Measurements from ENCODE around the gene RINL.

RINL gene

DNA sequence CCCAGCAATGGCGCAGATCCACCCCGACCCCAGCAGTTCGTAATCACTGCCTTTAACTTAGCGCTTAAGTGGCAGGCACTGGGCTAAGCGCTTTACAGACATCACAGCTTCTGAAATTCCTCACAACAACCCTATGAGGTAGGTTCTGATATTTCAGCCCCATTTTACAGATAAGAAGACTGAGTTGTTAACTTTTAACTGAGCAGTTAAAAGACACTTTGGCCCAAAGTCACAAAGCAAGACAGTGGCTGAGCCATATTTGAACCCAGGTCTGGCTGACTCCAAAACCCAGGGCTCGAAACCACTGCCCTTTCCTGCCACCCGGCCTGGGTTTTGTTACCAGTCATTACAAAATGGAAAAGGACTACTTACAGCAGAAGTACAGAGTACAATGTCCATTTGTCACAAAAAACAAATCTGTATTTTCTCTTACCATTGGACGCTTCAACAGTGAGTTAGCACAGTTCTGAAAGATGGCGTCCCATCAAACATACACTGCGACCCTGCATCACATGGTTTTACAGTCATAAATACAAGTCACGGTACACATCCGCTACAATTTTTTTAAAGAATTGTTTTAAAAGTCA, 36.8 kb downstream of the RINL start:
- TF ChIP-seq GATA2 (IDR thresholded peaks at IDR 0.05; ENCODE audit: low read depth, low read length) (no peak), GATA3 (IDR thresholded peaks at IDR 0.05; ENCODE audit: low read depth, low read length) (no peak)

DNA sequence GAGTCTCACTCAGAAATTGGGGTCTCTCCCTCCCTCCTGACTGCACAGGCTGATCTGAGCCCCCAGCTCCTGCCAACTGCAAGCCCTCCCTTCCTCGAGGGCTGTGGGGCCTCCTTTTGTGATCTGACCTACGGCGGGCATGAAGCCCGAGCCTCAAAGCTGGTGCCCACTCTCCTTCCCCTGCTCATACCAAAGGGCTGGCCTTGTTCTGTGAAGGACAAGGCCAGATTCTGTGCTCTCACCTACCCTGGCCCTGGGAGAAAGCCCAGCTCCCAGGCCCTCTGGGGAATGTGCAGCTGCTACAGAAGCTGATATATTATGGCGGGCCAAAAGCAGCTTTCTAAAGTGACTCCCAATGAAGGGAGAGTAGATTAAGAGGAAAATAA, 37.5 kb downstream of the RINL start:
- no peak for TF ChIP-seq GATA3 (IDR thresholded peaks at IDR 0.05; ENCODE audit: low read depth, low read length)
- no peak for TF ChIP-seq GATA2 (IDR thresholded peaks at IDR 0.05; ENCODE audit: low read depth, low read length)

DNA sequence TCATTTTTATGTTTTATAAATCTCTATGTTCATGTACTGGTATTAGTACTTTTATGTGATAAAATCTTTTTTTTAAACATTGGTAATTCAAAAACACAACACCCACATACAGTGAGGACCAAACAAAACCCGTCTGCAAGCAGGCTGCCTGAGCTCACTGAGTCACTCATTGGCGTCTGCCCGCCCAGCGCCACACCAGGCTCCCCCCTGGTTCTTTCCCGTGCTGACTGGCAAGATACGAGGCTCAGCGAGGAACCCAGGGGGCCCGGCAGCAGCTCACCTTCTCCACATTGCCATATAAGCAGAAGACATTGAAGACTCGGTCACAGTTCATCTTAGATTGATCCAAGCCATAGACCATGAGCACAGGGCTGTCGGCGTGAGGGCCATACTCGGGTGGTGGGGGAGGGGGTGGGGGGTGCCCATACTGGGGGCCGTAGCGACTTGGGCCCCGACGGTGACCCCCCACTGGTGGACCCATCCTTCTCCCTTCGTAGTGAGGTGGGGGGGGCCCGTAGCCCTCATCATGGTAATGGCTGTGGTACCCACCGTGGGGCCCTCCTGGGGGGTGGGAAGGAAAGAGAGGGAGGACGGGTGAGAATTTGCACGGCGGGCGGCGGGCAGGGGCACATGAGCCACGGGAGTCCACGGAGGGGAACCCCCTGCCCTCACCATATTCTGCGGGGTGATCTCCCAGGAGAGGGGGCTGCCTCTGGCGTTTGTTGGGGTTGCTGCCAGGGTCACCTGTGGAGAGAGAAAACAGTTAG, 38.1 kb downstream of the RINL start:
- TF ChIP-seq GATA2 (IDR thresholded peaks at IDR 0.05; ENCODE audit: low read depth, low read length), result no peak
- no peak for TF ChIP-seq GATA3 (IDR thresholded peaks at IDR 0.05; ENCODE audit: low read depth, low read length)

DNA sequence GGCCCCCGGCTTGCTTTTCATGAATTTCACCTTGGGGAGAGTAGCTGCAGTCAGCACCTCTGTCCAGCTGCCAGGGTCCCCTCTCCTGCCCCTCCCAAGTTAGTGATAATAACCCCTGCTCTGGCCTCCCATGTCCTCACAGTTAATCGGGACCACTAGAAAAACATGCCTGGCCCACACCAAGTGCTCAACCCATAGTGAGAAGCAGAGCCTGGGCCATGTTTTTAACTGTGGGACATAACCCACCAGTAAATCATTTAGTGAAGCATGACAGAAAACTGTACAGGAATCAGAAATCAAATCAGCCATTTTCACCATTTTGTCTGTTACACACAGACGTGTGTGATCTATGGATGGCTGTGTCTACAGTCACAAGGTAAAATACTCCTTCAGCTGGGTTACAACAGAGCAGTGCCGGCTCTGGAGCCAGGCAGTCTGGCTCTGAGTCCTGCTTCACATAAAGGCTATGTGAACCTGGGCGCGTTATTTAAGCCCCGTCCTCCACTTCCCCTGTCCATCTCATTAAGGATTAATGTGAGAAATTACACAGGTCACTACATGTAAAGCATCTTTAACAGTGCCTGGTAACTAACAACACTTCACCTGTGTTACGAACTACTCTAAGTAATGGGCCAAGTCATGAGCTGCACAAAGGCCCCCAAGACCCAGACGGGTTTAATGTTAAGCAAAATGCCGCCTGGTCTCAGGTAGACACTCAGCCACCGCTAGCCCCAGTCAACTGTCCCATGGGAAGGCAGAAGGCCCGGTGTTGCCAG, 38.9 kb downstream of the RINL start:
- TF ChIP-seq GATA3 (IDR thresholded peaks at IDR 0.05; ENCODE audit: low read depth, low read length) (no peak), GATA2 (IDR thresholded peaks at IDR 0.05; ENCODE audit: low read depth, low read length) (no peak)

DNA sequence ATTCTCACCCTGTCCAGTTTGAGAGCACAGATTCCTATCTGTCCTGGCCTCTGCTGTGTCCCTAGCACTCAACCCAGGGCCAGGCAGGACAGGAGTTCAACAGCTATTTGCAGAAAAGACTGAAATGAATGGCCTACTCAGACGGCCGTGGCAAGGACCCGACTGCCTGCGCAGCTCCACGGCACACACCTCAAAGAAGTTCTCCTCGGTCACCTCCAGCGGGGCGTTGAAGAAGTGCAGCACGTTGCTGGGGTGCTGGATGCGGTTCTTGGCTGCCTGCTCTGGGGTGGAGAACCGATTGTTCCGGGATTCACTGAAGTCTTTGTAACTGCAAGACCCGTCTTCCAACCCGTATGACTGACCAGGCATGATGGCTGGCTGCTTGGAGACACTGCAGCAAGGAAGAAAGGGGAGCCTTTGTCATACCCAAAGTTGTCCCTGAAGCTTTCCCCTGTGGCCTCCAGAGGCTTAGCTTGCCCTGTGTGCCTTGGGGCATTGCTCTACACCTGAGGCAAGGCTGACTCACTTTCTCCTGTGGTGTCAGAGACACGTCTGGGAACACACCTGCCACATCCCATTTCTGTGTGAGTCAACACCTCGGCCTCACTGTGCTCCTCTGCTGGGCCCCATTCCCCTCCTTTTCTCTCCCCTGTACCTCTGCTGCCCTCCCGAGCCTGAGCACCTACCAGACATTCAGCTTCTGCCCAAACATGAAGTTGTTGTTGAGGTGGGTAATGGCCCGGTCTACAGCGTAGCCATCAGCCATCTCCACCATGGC, 39.7 kb downstream of the RINL start:
- no peak for TF ChIP-seq GATA3 (IDR thresholded peaks at IDR 0.05; ENCODE audit: low read depth, low read length)
- no peak for TF ChIP-seq GATA2 (IDR thresholded peaks at IDR 0.05; ENCODE audit: low read depth, low read length)

DNA sequence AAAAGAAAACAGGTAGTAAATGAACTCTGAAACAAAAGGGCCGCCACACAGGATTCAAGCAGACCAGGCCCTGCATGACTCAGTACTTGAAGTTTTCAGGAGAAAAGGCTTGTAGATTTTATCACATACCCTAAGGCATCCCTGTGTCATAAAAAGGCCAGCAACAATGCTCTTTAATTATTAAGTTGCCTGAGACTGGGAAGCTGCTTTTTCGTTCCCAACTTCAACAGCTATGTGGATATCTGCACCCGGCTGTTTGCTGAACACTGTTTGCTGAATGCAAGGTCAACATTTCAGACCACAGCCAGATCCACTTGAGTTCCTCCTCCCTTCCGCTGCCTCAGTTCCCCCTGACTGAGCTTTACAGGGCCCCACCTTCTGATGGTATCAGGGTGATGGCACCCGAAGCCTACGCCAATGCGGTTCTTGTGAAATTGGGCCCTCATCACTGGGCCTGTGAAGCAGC, 40.4 kb downstream of the RINL start:
- no peak for TF ChIP-seq GATA2 (IDR thresholded peaks at IDR 0.05; ENCODE audit: low read depth, low read length)
- no peak for TF ChIP-seq GATA3 (IDR thresholded peaks at IDR 0.05; ENCODE audit: low read depth, low read length)

DNA sequence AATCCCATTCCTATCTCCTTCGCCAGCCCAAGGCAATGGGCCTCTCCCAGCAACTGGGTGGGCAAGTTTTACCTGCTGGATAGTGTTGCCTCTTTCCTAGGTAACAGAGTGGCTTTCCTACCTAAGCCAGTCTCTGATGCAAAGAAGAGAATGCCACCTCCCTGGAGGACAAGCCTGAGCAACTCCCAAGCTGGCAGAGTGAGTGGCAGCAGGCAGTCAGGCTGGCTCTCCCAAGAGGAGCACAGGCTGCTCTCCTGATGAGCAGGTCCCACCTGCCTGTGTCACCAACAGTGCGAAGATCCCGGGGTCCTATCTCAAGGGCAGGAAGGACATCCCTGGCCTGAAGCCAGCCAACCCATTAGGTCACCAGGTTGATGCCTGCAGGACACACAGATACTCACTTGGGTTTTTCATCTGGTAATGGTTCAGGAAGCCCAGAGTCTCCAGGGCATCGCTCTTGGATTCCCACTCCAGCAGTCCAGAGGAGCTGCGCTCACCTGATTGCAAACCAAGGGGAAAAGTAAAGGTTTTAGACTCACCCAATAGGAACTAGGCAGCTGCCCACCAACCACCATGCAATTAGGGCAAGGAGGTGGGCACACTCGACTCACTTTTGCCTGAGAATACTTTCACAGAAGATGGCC, 41.0 kb downstream of the RINL start:
- TF ChIP-seq GATA2 (IDR thresholded peaks at IDR 0.05; ENCODE audit: low read depth, low read length), result no peak
- no peak for TF ChIP-seq GATA3 (IDR thresholded peaks at IDR 0.05; ENCODE audit: low read depth, low read length)

DNA sequence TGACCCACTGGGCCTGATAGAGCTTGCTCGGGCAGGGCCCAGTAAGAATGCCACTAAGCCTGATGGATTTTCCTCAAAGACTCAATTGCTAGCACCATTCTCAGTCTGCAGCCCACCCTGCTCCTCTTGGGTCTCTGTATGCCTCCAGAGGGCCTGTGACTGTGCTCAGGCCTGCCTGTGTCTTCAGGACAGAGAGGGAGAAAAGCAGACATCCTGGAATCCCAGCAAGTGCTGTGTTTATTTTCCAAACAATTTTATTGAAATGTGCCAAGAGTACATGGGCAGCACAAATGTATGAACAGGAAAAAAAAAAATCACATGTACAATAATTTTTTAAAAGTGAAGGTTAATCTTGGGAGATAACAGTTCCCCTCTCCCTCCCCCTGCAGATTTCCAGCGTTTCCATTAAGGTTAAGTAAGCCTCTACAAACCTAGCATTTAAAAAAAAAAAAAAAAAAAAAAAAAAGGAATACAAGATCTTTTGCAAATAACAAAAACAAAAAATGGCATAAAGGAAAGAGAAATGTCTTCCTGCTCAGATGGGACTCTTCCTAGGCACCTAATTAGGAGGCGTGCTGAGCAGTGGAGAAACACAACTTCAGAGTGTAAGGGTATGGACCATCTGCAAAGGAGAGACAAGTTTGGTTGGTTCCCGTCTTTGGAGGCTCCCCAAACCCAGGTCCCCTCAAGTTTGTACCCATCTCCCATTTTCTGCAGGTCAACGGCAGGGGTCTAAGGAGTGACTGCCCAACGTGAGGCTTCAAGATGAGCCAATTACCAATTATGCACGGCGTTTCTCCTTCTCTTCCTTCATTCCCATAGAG, 41.7 kb downstream of the RINL start:
- TF ChIP-seq GATA2 (IDR thresholded peaks at IDR 0.05; ENCODE audit: low read depth, low read length) (no peak), GATA3 (IDR thresholded peaks at IDR 0.05; ENCODE audit: low read depth, low read length) (no peak)

DNA sequence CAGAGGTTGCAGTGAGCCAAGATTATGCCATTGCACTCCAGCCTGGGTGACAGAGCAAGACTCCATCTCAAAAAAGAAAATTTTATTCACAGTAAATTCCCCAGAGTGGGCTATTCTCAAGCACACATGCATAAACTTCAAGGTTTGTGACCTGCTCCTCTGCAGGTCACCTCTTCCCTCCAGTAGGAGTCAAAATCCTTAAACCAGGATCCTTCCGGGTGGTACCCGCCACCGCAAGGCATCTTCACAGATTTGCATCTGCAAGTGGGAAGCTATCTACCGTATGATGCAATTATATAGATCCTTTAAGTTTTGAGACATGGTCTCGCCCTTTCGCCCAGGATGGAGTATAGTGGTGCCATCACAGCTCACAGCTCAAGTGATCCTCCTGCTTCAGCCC, 43.5 kb downstream of the RINL start:
- TF ChIP-seq GATA3 (IDR thresholded peaks at IDR 0.05; ENCODE audit: low read depth, low read length) (no peak), GATA2 (IDR thresholded peaks at IDR 0.05; ENCODE audit: low read depth, low read length) (no peak)

DNA sequence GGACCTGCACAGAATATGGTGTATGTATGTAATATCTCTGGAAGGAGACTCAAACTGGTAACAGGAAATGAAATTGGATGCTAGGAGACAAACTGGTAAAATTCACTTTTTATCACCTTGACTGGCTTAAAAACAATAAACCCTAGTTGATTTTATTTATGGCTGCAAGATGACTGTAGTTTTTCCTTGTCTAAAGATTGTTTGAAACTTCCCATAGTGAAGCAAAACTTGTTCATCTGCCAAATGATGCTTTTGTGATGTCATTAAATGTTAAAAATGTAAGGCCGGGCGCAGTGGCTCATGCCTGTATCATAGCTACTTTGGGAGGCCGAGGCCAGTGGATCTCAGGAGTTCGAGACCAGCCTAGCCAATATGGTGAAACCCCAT, 44.0 kb downstream of the RINL start:
- TF ChIP-seq GATA2 (IDR thresholded peaks at IDR 0.05; ENCODE audit: low read depth, low read length) (no peak), GATA3 (IDR thresholded peaks at IDR 0.05; ENCODE audit: low read depth, low read length) (no peak)

DNA sequence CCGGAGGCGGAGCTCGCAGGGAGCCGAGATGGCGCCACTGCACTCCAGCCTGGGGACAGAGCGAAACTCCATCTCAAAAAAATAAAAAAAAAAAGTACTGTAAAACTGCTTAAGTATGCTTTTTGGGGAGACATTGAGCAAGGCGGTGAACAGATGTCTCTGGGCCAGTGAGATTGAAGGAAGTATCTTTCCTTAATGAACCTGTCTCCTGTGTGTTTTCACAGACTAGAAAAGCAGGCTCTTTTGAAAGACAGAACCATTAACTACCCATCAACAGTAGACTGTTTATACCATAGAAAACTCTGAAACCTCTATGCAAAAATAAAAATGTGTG, 45.0 kb downstream of the RINL start:
- no peak for TF ChIP-seq GATA3 (IDR thresholded peaks at IDR 0.05; ENCODE audit: low read depth, low read length)
- no peak for TF ChIP-seq GATA2 (IDR thresholded peaks at IDR 0.05; ENCODE audit: low read depth, low read length)

DNA sequence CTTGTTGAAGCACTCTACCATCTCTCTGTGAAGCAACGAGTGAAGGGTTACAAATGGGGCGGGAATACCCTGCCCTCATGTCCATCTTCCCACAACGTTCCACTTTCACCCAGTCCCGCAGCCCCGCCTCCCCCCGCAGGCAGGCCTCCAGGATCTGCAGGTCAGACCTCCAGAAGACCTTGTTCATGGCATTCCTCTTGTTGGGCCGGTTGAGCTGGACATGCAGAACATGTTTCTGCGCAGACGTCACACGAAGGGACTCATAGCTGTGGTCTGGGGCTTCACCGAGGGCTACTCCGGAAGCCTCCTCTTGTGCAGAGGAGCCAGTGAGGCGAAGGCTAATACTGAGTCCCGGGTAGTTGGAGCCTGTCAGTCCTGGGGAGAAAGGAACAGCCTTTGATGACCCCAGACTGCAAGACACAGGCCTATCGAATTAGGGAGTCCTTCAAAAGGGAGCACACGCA, 46.9 kb downstream of the RINL start:
- TF ChIP-seq GATA3 (IDR thresholded peaks at IDR 0.05; ENCODE audit: low read depth, low read length) (no peak), GATA2 (IDR thresholded peaks at IDR 0.05; ENCODE audit: low read depth, low read length) (no peak)

Data from SH-SY5Y (cell line).